ENCODE data around the gene JMJD1C.
"Not testable (repeated sequence)": the region's sequence is repeated elsewhere in the genome, so short reads cannot be mapped to it uniquely, and the experiment has no call there.

Gene JMJD1C

GRCh38 chr10:63256009-63256773 lies 209.6 kb downstream of the JMJD1C start:
- DNase-seq, result no peak

- no peak for DNase-seq
Observed at GRCh38 chr10:63255316-63255715, 210.5 kb downstream of the JMJD1C start.

- DNase-seq, result no peak
Observed at GRCh38 chr10:63253040-63253439, 212.7 kb downstream of the JMJD1C start.

- DNase-seq, result no peak
Observed at GRCh38 chr10:63252095-63252762, 213.5 kb downstream of the JMJD1C start.

- no peak for DNase-seq
Observed at GRCh38 chr10:63250032-63250431, 215.7 kb downstream of the JMJD1C start.

GRCh38 chr10:63247771-63248170 lies 218.0 kb downstream of the JMJD1C start:
- no peak for DNase-seq

GRCh38 chr10:63246356-63246755 lies 219.4 kb downstream of the JMJD1C start:
- DNase-seq, result no peak

GRCh38 chr10:63241841-63242281 lies 223.9 kb downstream of the JMJD1C start:
- no peak for DNase-seq

- DNase-seq, result no peak
Observed at GRCh38 chr10:63240807-63241206, 225.0 kb downstream of the JMJD1C start.

GRCh38 chr10:63238501-63238900 lies 227.3 kb downstream of the JMJD1C start:
- DNase-seq, result no peak

GRCh38 chr10:63237396-63237795 lies 228.4 kb downstream of the JMJD1C start:
- no peak for DNase-seq

- no peak for DNase-seq
Observed at GRCh38 chr10:63236113-63236935, 229.5 kb downstream of the JMJD1C start.

GRCh38 chr10:63235136-63235535 lies 230.6 kb downstream of the JMJD1C start:
- DNase-seq, result not testable (repeated sequence)

GRCh38 chr10:63229161-63229560 lies 236.6 kb downstream of the JMJD1C start:
- no peak for DNase-seq

GRCh38 chr10:63228237-63228636 lies 237.5 kb downstream of the JMJD1C start:
- no peak for DNase-seq

GRCh38 chr10:63227207-63227895 lies 238.4 kb downstream of the JMJD1C start:
- DNase-seq, result no peak

- no peak for DNase-seq
Observed at GRCh38 chr10:63224241-63224640, 241.5 kb downstream of the JMJD1C start.

- no peak for DNase-seq
Observed at GRCh38 chr10:63221950-63222349, 243.8 kb downstream of the JMJD1C start.

GRCh38 chr10:63219749-63220148 lies 246.0 kb downstream of the JMJD1C start:
- DNase-seq, result no peak

GRCh38 chr10:63217120-63217605 lies 248.6 kb downstream of the JMJD1C start:
- no peak for DNase-seq

GRCh38 chr10:63214571-63214970 lies 251.2 kb downstream of the JMJD1C start:
- DNase-seq, result no peak

GRCh38 chr10:63213489-63213888 lies 252.3 kb downstream of the JMJD1C start:
- no peak for DNase-seq

Measured in femur (tissue), 1 donor.